AG20443 (cell line): ENCODE measurements around the gene NTN1.
A peak's percentile ranks its signal among the peaks of the same experiment; 100 is the strongest.
"Not testable (repeated sequence)": the region's sequence is repeated elsewhere in the genome, so short reads cannot be mapped to it uniquely, and the experiment has no call there.

Experiments
- DNase-seq: peaks from one replicate; pipeline ENCODE4 v3.0.0; 2012; ENCODE audit warnings: low spot score, mixed read lengths

NTN1 gene

DNA sequence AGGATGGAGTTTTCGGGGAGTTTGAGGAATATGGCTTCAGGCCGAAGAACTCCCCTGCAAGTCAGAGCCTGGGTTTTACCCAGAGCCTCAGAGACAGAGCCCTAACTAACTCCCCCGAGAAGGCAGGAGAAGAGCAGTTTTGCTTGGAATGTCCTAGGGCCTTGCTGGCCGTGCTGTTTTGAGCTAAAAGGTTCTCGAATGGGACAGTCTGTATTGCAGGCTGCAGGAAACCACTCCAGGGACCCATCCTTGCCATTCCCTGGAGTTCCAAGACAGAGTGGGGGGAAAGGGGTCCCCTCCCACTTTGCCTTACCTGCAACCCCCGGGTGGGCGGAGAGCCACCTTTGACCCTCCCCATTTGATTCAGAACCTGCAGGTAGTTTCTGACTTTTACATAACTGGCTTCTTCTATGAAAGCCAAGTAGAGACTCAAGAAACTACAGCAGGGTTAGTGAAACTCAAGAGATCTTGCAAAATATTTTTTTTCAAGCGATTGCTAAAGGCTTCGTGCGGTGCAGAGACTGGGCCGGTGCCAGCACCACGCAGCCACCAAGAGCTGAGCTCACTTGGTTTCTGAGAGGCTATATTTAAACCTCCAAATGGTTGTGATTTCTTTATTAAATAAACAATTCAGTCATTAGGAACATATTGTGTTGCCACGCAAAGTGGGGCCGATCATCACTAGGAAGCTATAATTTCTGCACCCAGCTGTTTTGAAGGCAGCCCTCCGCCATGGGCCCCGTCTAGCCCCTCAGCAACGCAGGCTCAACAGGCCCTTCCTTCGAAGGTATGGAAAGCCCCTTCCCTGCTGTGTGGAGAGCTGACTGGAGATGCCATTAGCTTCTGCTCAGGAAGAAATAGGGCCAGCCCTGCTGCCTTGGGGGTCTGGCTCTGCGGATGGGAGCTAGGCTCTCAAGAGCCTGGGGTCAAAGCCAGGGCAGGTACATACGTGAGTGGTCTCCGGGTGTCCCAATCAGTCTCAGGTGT lies 223.0 kb downstream of the NTN1 start:
- DNase-seq: peak; percentile 83

DNA sequence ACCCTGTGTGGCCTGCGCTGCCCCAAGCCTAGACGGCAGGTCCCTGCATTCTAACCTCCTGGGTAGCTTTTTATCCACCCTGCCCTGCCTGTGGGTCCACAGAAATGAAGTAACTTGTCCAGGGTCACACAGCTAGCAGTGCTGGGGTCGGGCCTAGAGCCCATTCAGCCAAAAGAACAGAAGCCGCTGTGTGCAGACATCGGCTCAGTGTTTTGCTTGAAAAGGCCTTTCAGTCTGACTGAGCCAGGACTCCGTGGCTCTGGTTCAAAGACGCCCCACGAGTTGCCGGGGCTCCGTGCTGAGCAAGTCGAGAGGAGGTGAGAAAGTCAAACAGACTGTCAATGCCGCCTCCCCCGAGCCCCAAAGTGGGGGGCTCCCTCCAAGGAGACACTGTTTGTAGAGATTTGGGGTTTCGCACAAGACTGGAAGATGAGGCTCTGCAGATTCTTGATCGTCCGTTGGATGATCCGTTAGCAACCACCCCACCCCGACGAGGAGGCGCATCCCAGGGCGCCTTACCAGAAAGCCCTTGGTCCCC lies 226.2 kb downstream of the NTN1 start:
- no peak for DNase-seq

DNA sequence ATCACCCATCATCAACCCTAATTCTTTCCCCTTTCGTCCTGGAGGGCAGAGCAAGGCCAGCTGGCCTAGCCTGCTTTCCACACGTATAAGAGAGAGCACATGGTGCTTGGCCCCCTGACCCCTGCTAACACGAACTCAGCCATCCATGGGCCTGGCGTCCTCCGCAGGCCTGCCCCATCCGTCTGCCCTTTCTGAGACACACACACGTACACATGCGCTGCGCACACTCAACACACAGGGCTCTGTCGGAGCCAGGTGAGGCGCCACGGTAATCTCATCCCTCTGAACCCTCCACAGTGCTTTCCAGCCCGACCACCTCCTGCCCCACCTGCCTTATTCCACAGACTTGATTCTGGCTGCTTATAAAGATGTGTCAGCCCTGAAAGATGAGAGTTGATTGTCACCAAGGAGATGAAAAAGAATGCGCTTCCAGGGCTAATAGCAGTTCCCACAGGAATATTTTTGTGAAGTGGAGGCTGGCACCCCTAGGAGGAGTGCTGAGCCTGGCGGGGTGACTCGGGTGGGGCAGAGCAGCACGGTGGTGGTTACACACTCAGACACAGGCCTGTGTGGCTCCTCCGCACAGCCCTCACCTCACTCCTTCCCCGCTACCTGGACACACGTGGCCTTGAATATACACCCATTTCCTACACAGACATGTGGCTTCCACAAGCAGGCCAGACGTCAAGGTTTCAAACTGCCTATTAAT lies 228.1 kb downstream of the NTN1 start:
- DNase-seq: no peak

GRCh38 chr17:9251273-9251672 lies 230.0 kb downstream of the NTN1 start:
- DNase-seq: no peak

GRCh38 chr17:9253308-9253707 lies 232.0 kb downstream of the NTN1 start:
- DNase-seq: no peak

DNA sequence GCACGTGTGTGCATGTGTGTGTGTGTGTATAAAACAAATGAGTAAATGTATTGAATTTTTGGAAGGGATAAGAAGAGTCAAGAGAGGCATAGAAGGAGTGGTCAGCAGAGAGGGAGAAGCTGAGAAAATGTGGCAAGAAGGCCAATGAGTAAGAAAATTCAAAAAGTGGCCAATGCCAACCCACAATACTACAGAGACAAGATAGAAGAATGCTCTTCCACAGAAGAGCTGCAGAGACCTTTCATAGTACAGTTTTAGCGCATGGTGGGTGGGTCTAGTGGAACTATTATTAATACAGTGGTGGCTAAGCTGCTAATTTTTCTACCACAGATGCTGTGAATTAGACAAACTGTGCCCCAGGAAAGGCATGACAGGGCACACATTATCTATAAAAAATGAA lies 233.5 kb downstream of the NTN1 start:
- no peak for DNase-seq

DNA sequence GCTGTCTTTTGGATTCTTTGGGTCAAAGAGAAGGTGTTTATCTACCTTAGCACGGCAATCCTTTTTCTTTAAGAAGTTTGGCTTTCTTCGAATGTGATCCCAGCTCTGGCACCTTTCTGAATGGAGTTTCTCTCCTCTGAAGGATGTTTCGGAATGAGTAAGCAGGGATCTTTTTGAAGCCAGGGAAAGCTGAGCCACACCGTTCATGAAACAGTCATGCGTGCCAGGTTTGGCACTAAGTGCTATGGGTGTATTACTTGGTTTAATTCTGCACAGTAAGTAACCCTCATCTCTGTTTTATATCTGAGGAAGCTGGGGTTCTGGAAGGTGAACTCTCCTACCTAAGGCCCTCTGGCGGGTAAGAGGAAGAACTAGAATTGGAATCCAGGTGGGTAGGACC lies 234.5 kb downstream of the NTN1 start:
- DNase-seq: no peak

- no peak for DNase-seq
Observed at GRCh38 chr17:9256361-9256750, 235.0 kb downstream of the NTN1 start.

GRCh38 chr17:9256751-9257629 lies 235.7 kb downstream of the NTN1 start:
- peak; percentile 64 for DNase-seq

GRCh38 chr17:9257630-9257965 lies 236.3 kb downstream of the NTN1 start:
- not testable (repeated sequence) for DNase-seq

- no peak for DNase-seq
Observed at GRCh38 chr17:9258115-9259015, 237.1 kb downstream of the NTN1 start.

GRCh38 chr17:9259419-9259818 lies 238.1 kb downstream of the NTN1 start:
- DNase-seq: no peak

DNA sequence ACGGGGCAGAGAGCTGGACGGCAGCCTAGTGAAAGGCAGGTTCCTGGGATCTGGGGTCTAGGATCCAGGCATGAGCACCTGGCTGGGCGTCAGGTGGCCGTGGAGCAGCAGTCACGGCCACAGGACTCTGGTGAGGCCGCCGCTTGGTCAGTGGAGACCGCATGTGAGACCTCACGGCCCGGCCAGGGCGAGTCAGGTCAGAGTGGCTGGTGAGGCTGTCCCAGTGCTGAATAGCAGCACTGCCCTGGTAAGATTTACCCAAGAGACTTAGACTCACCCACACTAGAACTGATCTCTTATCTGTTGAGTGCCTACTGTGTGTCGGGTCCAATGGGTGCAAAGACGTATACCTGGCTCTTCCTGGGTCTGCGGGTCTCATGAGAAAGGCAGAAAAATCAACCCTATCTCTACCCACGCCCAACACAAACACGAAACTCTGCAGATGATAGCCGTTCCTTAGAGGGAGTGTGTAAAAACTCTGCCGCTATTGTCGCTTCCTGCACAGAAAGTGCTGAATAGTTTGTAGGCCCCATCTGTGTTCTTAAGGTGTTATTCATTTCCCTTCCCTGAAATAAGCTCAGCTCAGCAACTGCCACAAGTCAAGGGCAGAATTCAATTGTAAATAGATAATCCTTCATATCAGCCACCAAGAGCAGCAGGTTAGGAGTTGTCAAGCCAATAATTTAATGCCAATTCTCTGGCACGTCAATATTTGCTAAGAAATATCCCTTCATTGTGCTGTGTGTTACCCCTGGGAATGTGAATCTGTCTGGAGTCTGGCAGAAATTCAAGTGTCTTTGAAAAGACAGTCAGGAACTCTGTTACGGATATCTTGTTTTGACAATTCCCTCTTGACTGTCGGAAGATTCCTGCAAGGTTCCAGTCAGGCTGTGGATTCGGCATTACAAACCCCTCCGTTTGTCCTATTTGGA lies 240.0 kb downstream of the NTN1 start:
- DNase-seq: no peak

GRCh38 chr17:9266031-9266680 lies 244.8 kb downstream of the NTN1 start:
- peak; percentile 24 for DNase-seq

- no peak for DNase-seq
Observed at GRCh38 chr17:9266697-9267117, 245.4 kb downstream of the NTN1 start.

GRCh38 chr17:9268546-9268945 lies 247.2 kb downstream of the NTN1 start:
- no peak for DNase-seq

DNA sequence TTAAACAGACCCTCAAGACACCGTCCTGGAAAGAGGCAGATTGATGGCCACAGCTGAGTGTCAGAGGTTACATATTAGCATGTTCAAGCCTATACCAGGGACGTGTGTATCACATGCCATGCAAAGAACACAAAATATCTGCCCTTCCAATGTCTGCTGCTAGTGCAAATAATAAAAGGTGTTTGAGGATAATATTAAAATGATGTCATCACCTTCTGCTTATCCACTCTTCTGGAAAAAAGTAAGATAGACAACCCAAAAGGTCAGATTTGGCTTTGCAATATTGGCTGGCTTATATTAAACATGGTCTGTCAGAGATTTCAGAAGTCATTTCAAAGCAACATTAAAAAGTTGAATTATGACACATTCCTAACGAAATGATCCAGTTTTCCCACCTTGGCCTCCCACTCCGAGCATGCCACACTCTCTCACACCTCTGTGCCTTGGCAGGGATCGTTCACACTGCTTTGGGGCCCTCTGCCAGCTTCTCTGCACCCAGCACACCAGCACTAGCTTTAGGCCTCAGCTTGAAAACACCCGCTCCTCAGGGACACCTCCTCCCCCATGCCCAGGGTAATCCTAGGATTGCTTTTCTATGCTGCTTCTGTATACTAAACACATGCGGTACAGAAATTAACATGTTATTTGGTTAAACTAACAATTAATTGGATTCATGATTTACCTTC lies 248.2 kb downstream of the NTN1 start:
- DNase-seq: no peak

DNA sequence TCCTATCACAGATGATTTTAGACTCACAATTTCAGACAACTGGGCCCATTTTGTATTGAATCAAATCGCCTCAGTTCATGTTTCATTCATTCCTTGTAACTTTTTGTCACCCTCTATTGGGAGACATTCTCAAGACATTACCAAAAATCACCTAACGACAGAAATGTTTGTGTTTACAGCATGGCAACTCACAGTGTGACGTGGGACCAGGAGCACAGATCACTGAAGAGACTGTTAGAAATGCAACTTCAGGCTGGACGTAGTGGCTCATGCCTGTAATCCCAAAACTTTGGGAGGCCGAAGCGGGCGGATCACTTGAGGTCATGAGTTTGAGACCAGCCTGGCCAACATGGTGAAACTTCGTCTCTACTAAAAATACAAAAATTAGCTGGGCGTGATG lies 249.6 kb downstream of the NTN1 start:
- no peak for DNase-seq

GRCh38 chr17:9271989-9272388 lies 250.7 kb downstream of the NTN1 start:
- DNase-seq: no peak
